ENCODE measurements around the gene ZBTB47. TPM values are rescaled to one million over a fixed set of nuclear protein-coding genes. Genes with fewer than 3 reads are reported as not detected.

The ZBTB47 gene
- polyA plus RNA-seq, 1 donor from 2014 or later, result 4.8 TPM

DNA sequence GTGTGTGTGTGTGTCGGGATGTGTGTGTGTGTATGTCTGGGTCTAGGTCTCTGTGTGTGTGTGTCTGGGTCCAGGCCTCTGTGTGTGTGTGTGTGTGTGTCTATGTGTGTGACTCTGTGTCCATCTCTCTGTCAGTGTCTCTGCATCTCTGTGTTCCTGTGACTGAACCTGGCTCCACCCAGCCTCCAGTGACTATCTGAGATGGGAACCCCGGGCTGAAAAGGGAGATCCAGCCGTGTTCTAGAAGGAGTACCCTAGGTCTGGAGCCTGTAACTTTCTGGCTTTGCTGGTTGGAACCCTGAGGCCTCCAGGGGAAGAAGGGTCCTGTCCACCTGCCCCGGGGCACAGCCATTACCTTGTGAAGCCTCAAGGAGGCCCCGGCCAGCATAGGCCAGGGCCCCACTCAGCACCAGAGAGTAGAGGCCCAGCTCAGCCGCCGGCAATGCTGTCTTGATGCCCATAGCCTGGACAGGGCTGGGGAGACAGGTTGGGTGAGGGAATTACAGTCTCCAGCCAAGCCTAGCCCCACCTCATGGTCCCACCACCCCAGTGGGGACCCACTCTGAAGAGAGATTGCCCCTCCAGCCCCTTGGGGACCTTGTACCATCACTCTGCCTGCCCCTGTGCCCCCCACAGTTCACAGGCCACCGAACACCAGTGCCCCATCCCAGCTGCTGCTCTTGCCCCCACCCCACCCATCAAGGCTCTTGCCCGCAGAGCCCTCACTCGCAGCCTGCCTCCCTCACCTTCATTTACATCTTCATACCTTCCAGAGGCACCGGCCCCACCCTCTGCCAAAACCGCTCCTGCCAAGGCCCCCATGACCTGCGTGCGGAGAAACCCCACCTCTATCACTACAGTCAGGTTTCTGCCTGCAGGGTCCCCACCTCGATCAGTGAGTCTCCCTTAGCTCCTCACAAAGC is 47.1 kb downstream of the ZBTB47 start:
- Histone ChIP-seq H3K9ac (ENCODE audit: low read length) (no peak overlapping the region), H3K4me3 (ENCODE audit: low read length) (no peak overlapping the region), H3K36me3 (ENCODE audit: insufficient read depth, low read length) (no peaks in the 10 kb centered on the region), H3K79me2 (replicated peaks; ENCODE audit: insufficient read depth, low read length) (no peaks in the 10 kb centered on the region), H4K20me1 (ENCODE audit: insufficient read depth) (no peaks in the 10 kb centered on the region), H3K27me3 (ENCODE audit: insufficient read depth, low read depth, low read length) (no peaks in the 10 kb centered on the region), H2AFZ (ENCODE audit: low read depth, low read length) (no peak overlapping the region), H3K9me2 (ENCODE audit: insufficient read depth, low read length) (no peaks in the 10 kb centered on the region), H3F3A (ENCODE audit: insufficient read depth, low read length, poor library complexity, severe bottlenecking) (no peaks in the 10 kb centered on the region), H3K27ac (ENCODE audit: low read length) (no peak overlapping the region), H3K9me3 (ENCODE audit: low read length) (no peaks in the 10 kb centered on the region), H3K4me2 (ENCODE audit: low read length) (no peak overlapping the region)
- TF ChIP-seq EZH2 (IDR thresholded peaks at IDR 0.05; ENCODE audit: borderline replicate concordance, insufficient read depth, low read length, poor library complexity, severe bottlenecking) (no peak), MXI1 (conservative IDR thresholded peaks at IDR 0.05; ENCODE audit: poor library complexity, severe bottlenecking) (no peak), RAD21 (conservative IDR thresholded peaks at IDR 0.05) (no peak), SMC3 (conservative IDR thresholded peaks at IDR 0.05; ENCODE audit: poor library complexity) (no peak), POLR2AphosphoS5 (IDR thresholded peaks at IDR 0.05) (no peak), TAF1 (IDR thresholded peaks at IDR 0.05; ENCODE audit: low read depth) (no peak), EP300 (conservative IDR thresholded peaks at IDR 0.05; ENCODE audit: poor library complexity, severe bottlenecking) (no peak)
- TF ChIP-seq, protein P1, sequence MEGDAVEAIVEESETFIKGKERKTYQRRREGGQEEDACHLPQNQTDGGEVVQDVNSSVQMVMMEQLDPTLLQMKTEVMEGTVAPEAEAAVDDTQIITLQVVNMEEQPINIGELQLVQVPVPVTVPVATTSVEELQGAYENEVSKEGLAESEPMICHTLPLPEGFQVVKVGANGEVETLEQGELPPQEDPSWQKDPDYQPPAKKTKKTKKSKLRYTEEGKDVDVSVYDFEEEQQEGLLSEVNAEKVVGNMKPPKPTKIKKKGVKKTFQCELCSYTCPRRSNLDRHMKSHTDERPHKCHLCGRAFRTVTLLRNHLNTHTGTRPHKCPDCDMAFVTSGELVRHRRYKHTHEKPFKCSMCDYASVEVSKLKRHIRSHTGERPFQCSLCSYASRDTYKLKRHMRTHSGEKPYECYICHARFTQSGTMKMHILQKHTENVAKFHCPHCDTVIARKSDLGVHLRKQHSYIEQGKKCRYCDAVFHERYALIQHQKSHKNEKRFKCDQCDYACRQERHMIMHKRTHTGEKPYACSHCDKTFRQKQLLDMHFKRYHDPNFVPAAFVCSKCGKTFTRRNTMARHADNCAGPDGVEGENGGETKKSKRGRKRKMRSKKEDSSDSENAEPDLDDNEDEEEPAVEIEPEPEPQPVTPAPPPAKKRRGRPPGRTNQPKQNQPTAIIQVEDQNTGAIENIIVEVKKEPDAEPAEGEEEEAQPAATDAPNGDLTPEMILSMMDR (IDR thresholded peaks at IDR 0.05; ENCODE audit: poor library complexity, severe bottlenecking), result no peak
- TF ChIP-seq, protein P2, sequence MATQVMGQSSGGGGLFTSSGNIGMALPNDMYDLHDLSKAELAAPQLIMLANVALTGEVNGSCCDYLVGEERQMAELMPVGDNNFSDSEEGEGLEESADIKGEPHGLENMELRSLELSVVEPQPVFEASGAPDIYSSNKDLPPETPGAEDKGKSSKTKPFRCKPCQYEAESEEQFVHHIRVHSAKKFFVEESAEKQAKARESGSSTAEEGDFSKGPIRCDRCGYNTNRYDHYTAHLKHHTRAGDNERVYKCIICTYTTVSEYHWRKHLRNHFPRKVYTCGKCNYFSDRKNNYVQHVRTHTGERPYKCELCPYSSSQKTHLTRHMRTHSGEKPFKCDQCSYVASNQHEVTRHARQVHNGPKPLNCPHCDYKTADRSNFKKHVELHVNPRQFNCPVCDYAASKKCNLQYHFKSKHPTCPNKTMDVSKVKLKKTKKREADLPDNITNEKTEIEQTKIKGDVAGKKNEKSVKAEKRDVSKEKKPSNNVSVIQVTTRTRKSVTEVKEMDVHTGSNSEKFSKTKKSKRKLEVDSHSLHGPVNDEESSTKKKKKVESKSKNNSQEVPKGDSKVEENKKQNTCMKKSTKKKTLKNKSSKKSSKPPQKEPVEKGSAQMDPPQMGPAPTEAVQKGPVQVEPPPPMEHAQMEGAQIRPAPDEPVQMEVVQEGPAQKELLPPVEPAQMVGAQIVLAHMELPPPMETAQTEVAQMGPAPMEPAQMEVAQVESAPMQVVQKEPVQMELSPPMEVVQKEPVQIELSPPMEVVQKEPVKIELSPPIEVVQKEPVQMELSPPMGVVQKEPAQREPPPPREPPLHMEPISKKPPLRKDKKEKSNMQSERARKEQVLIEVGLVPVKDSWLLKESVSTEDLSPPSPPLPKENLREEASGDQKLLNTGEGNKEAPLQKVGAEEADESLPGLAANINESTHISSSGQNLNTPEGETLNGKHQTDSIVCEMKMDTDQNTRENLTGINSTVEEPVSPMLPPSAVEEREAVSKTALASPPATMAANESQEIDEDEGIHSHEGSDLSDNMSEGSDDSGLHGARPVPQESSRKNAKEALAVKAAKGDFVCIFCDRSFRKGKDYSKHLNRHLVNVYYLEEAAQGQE (IDR thresholded peaks at IDR 0.05; ENCODE audit: borderline replicate concordance), result no peak

- H3K79me2 ChIP-seq (replicated peaks; ENCODE audit: insufficient read depth, low read length), result no peaks in the 10 kb centered on the region
- no peak overlapping the region for H2AFZ ChIP-seq (ENCODE audit: low read depth, low read length)
- no peaks in the 10 kb centered on the region for H3K36me3 ChIP-seq (ENCODE audit: insufficient read depth, low read length)
- no peak overlapping the region for H3K27ac ChIP-seq (ENCODE audit: low read length)
- TF ChIP-seq, protein P2 (IDR thresholded peaks at IDR 0.05; ENCODE audit: borderline replicate concordance), result peak; percentile 47
- TF ChIP-seq RAD21 (conservative IDR thresholded peaks at IDR 0.05) (no peak), EP300 (conservative IDR thresholded peaks at IDR 0.05; ENCODE audit: poor library complexity, severe bottlenecking) (no peak), EZH2 (IDR thresholded peaks at IDR 0.05; ENCODE audit: borderline replicate concordance, insufficient read depth, low read length, poor library complexity, severe bottlenecking) (no peak)
- H3K9me3 ChIP-seq (ENCODE audit: low read length), result no peaks in the 10 kb centered on the region
- no peaks in the 10 kb centered on the region for H3F3A ChIP-seq (ENCODE audit: insufficient read depth, low read length, poor library complexity, severe bottlenecking)
- H3K27me3 ChIP-seq (ENCODE audit: insufficient read depth, low read depth, low read length), result no peaks in the 10 kb centered on the region
- H3K9ac ChIP-seq (ENCODE audit: low read length), result no peak overlapping the region
- H3K4me3 ChIP-seq (ENCODE audit: low read length), result no peak overlapping the region
- no peak overlapping the region for H3K4me2 ChIP-seq (ENCODE audit: low read length)
- H4K20me1 ChIP-seq (ENCODE audit: insufficient read depth), result no peaks in the 10 kb centered on the region
- H3K9me2 ChIP-seq (ENCODE audit: insufficient read depth, low read length), result no peaks in the 10 kb centered on the region
Observed at GRCh38 chr3:42701371-42702065, 48.0 kb downstream of the ZBTB47 start.
